ENCODE data around the gene DAB1.

The DAB1 gene

DNA sequence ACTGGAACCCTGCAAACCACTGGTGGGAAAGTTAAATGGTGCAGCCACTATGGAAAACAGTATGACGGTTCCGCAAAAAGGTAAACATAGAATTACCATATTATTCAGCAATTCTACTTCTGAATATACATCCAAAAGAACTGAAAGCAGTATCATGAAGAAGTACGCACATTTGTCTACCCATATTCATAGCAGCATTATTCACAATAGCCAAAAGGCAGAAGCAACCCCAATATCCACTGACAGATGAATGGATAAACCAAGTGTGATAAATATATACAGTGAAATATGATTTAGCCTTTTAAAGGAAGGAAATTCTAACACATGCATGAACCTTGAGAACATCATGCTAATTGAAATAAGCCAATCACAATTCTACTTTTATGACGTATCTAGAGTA is 39.6 kb downstream of the DAB1 start:
- in situ Hi-C loops (cut with MboI; ENCODE audit: low pct_unique_long_range_greater_than_20kb, low sequenced_read_pairs, unreplicated experiment): no loop called here
- TF ChIP-seq, protein P1, sequence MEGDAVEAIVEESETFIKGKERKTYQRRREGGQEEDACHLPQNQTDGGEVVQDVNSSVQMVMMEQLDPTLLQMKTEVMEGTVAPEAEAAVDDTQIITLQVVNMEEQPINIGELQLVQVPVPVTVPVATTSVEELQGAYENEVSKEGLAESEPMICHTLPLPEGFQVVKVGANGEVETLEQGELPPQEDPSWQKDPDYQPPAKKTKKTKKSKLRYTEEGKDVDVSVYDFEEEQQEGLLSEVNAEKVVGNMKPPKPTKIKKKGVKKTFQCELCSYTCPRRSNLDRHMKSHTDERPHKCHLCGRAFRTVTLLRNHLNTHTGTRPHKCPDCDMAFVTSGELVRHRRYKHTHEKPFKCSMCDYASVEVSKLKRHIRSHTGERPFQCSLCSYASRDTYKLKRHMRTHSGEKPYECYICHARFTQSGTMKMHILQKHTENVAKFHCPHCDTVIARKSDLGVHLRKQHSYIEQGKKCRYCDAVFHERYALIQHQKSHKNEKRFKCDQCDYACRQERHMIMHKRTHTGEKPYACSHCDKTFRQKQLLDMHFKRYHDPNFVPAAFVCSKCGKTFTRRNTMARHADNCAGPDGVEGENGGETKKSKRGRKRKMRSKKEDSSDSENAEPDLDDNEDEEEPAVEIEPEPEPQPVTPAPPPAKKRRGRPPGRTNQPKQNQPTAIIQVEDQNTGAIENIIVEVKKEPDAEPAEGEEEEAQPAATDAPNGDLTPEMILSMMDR (IDR thresholded peaks at IDR 0.05; ENCODE audit: extremely low read depth, insufficient read depth, missing control alignments): no peak
- DNase-seq (ENCODE audit: low spot score): no peak

DNA sequence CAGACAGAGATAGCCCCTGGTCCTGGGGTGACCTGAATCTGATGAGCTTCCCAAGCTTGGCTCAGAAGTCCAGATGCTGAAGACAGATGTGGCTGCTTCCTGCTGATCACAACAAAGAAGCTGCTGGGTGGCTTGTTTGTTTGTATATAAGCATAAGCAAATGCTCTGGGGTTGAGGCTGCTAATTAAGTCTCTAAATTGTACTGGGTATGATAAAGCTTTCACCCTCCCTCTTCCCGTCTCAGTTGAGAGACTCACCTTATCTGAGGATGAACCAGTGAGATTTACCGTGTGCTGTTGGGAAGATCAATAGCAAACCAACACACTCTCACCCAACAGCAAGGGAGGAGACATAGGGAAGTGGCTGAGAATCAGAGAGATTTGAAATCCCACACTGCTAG is 42.0 kb downstream of the DAB1 start:
- TF ChIP-seq, protein P1 (IDR thresholded peaks at IDR 0.05; ENCODE audit: extremely low read depth, insufficient read depth, missing control alignments): no peak
- in situ Hi-C loops (cut with MboI; ENCODE audit: low pct_unique_long_range_greater_than_20kb, low sequenced_read_pairs, unreplicated experiment): no loop called here
- DNase-seq (ENCODE audit: low spot score): no peak

DNA sequence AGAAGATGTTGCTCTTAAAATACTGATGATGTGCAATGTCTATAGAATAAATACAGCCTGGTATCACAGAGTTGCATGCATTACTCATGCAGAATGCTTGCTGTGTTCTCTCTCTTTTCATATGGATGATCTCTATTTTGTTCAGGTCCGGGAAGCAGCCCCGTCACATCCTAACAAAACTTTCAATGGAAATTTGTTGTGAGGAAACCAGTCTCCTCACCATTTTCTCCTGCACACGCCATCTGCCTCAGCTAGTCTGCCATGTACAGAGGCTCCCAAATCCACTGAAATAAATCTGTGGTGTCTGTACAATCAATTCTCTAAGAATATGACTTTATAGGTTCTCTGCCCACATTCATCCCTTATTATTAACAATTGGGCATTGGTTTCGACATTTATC is 42.4 kb downstream of the DAB1 start:
- no peak for DNase-seq (ENCODE audit: low spot score)
- in situ Hi-C loops (cut with MboI; ENCODE audit: low pct_unique_long_range_greater_than_20kb, low sequenced_read_pairs, unreplicated experiment): no loop called here
- TF ChIP-seq, protein P1 (IDR thresholded peaks at IDR 0.05; ENCODE audit: extremely low read depth, insufficient read depth, missing control alignments): no peak

DNA sequence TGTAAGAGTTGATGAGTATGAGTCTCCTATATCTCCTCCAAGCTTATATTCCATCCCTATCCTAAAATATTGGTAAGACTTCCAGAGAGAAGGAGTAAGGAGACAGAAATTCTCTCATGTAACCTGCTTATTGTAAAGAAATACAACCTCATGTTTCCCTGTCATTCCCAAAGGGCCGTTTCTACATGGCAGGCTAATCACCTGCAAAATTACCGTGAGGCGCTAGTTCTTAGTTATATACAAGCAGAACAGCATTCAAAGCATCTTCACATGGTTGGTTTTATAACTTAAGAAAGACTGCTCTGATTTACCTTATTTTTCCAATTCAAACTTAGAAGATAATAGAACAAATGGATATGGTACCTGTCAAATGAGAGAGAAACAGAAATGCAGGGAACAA is 42.9 kb downstream of the DAB1 start:
- in situ Hi-C loops (cut with MboI; ENCODE audit: low pct_unique_long_range_greater_than_20kb, low sequenced_read_pairs, unreplicated experiment): no loop called here
- TF ChIP-seq, protein P1 (IDR thresholded peaks at IDR 0.05; ENCODE audit: extremely low read depth, insufficient read depth, missing control alignments): no peak
- DNase-seq (ENCODE audit: low spot score): no peak

DNA sequence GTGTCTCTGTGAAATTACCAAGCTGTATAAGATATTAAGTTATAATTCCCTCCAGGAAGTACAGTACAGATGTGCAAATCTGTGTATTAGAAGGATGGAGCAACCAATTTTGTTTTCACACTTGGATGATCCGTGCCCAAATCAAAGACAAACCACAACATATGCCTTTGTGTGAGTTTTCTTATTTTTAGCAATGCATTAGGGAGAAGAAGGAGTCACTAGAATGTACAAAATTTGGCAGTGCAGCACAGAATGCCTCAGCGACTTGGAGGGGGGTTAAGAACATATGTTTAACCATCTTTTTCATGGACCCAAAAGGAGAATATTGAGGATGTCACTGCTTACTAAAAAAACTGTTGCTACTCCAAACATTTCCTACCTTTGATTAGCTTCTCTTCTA is 45.3 kb downstream of the DAB1 start:
- TF ChIP-seq, protein P1 (IDR thresholded peaks at IDR 0.05; ENCODE audit: extremely low read depth, insufficient read depth, missing control alignments): no peak
- DNase-seq (ENCODE audit: low spot score): no peak
- in situ Hi-C loops (cut with MboI; ENCODE audit: low pct_unique_long_range_greater_than_20kb, low sequenced_read_pairs, unreplicated experiment): no loop called here

DNA sequence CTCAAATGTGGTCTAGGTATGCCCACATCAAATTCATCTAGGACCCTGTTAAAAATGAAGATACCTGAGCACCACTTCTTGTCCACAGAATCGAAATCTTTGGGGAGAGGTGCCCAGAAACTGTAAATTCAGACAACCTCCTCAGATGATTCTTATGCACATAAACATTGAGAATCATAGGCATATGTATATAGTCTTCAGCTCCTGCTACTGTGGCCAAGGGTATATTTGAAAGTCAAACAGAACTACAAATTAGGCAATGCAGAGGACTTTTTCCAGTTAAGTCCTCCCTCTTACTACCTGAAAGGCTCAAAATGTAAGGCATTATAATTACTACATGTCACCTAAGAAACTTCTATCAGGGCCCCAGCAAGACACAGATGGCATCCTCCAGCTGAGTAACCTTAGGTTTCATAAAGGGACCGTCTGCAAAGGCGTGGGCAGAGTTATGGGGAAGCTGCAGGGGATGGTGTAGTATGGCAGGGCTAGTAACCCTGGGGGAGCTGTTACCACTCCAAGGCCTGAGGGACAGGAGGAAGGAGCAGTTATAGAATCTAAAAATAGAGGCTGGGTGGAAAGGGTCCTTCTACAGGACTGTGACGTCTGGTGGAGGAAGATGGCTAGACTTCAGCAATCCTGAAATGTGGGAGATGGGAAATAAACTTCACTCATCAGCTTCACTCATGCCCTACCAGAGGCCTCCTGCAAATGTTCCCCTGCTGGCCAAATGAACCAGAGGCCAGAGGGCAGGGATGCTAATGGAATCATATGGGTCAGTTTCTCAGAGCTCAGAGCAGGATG is 46.3 kb downstream of the DAB1 start:
- no peak for DNase-seq (ENCODE audit: low spot score)
- in situ Hi-C loops (cut with MboI; ENCODE audit: low pct_unique_long_range_greater_than_20kb, low sequenced_read_pairs, unreplicated experiment): no loop called here
- TF ChIP-seq, protein P1 (IDR thresholded peaks at IDR 0.05; ENCODE audit: extremely low read depth, insufficient read depth, missing control alignments): no peak

Data from GM13977 (cell line).